Natural killer cell (primary cell): ENCODE measurements around the gene SLC6A20. TPM values are rescaled to one million over a fixed set of nuclear protein-coding genes. Genes with fewer than 3 reads are reported as not detected.

Source experiments
- ATAC-seq, 3 donors: fragments of 150-1000 bp in 2 of 3; fragments of 200-7000 bp in 1 of 3; cut with Tn5 transposase; 1 replicate in 1 of 3; 2 replicates in 2 of 3; pipeline ENCODE4 v1.10.0; 2021; ENCODE audit warnings: mild to moderate bottlenecking in 2 of 3, moderate library complexity in 2 of 3
- DNase-seq, 2 donors: peaks; one replicate each; pipeline versions ENCODE4 v3.0.0 to v3.0.0-alpha.2; 2013 to 2021; ENCODE audit warnings: mixed read lengths in 1 of 2
- H3K27ac ChIP-seq: one replicate; pipeline ENCODE4 v1.5.1; 2013; ENCODE audit warnings: mild to moderate bottlenecking, low read length
- H3K27me3 ChIP-seq: one replicate; pipeline ENCODE4 v1.6.1; 2013; ENCODE audit warnings: low read length; ENCODE audit not compliant: control insufficient read depth, insufficient read depth
- H3K36me3 ChIP-seq: one replicate; pipeline ENCODE4 v1.6.1; 2013; ENCODE audit warnings: low read length; ENCODE audit not compliant: control insufficient read depth, insufficient read depth
- H3K4me1 ChIP-seq: one replicate; pipeline ENCODE4 v1.6.1; 2013; ENCODE audit warnings: low read length; ENCODE audit not compliant: control insufficient read depth, insufficient read depth
- H3K4me3 ChIP-seq: one replicate; pipeline ENCODE4 v1.5.1; 2013; ENCODE audit warnings: low read length
- H3K9me3 ChIP-seq: one replicate; pipeline ENCODE4 v1.6.1; 2013; ENCODE audit warnings: low read length; ENCODE audit not compliant: control insufficient read depth, insufficient read depth
- H3K27ac Mint-ChIP-seq, 2 donors: one replicate each; pipeline ENCODE4 v1.8.0; 2022; ENCODE audit warnings: mild to moderate bottlenecking in 2 of 2, mixed read lengths in 2 of 2, moderate library complexity in 1 of 2
- H3K27me3 Mint-ChIP-seq, 2 donors: one replicate each; pipeline ENCODE4 v1.8.0; 2022; ENCODE audit warnings: low read depth in 2 of 2, mixed read lengths in 2 of 2
- H3K36me3 Mint-ChIP-seq: one replicate; pipeline ENCODE4 v1.8.0; 2022; ENCODE audit warnings: mixed read lengths
- H3K4me1 Mint-ChIP-seq, 2 donors: one replicate each; pipeline ENCODE4 v1.8.0; 2022; ENCODE audit warnings: mixed read lengths in 2 of 2
- H3K4me3 Mint-ChIP-seq: one replicate; pipeline ENCODE4 v1.8.0; 2022; ENCODE audit warnings: mild to moderate bottlenecking, moderate library complexity, mixed read lengths
- H3K9me3 Mint-ChIP-seq, 2 donors: one replicate each; pipeline ENCODE4 v1.8.0; 2022; ENCODE audit warnings: mixed read lengths in 2 of 2
- CTCF ChIP-seq: fragments of 200-600 bp; IDR thresholded peaks from one replicate; pipeline ENCODE4 v1.8.0; 2022; ENCODE audit warnings: antibody characterized with exemption
- WGBS: methylation state at CpG from one replicate; pipeline ENCODE4 v1.1.7; 2013; ENCODE audit warnings: missing lambda C conversion rate; ENCODE audit not compliant: insufficient coverage; 5-methylcytosine and 5-hydroxymethylcytosine counted together
- intact Hi-C: fragments of 100-400 bp; cut with micrococcal nuclease; formaldehyde crosslinking; loops from one replicate; pipeline ENCODE4 v1.14.2; 2022
- total RNA-seq, 4 donors: library from RNA; stranded (reverse); fragments of 120-200 nt in 1 of 4; gene quantifications; one replicate each; pipeline versions ENCODE4 v1.2.3 to v1.2.4, GENCODE V29; 2013 to 2022

Gene SLC6A20
- total RNA-seq, 3 donors from 2014 or later (not counting 1 experiment from before 2014, with no cell fraction given), result 0.25 to 1.3 (median 0.70) TPM

DNA sequence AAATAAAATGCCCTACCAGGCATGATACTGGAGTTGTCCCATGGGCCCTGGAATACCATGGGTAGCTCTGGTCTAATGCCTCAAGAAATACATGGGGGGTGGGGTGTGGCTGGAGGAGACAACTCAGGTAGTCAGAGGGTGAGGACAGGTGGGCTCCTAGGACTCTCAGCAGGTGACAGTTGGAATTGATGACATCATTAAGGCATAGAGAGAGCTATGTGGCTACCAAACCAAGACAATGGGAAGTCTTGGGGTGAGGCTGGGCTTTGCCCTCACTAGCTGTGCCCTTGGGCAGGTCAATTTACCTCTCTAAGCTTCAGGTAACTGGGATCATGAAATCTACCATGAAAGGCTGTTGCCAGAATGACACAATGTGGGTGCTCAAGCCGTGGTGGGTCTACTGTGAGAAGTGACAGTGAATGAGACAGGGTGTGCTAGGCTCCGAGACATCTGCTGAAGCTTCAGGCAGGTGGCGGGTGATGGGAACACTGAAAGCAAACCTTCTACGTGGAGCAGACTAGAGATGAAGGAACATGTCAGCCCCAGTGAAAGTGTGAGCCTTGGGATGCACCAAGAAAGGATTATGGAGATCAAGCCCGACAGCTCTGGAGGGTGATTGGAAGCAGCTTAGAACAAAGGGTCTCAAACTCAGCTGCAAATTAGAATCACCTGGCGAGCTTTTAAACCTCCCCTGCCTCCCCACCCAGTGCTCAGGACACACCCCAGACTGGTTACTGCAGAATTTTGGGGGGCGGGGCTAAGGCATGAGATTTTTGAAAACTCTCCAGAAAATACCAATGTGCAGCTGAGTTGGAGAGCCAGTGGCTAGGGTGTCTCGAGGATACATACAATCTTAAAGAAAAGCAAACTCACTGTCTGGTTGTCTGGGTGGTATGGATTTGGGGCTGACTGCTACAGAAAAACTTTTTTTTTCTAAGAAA, 21.5 kb downstream of the SLC6A20 start:
- DNase-seq, result no peak
- Histone ChIP-seq H3K9me3 (no peaks in the 10 kb centered on the region), H3K27me3 (peaks cover 2% of the 10 kb centered on the region), H3K36me3 (no peaks in the 10 kb centered on the region), H3K4me3 (no peak overlapping the region), H3K4me1 (peaks cover 8% of the 10 kb centered on the region), H3K27ac (no peak overlapping the region)
- no peaks in the 10 kb centered on the region for H3K36me3 Mint-ChIP-seq
- H3K27me3 Mint-ChIP-seq, result peaks cover 3 to 11% of the 10 kb centered on the region in 2 donors
- H3K27ac Mint-ChIP-seq, result no peak overlapping the region
- H3K9me3 Mint-ChIP-seq, result no peaks in the 10 kb centered on the region
- intact Hi-C loops, result no loop called here
- no peak for ATAC-seq
- WGBS, result 88% methylated on average over 7 of the region's 8 CpGs
- H3K4me1 Mint-ChIP-seq, result peaks cover 5 to 13% of the 10 kb centered on the region in 2 donors
- no peak overlapping the region for H3K4me3 Mint-ChIP-seq
- no peak for TF ChIP-seq CTCF

- intact Hi-C loops, result no loop called here
- H3K27me3 Mint-ChIP-seq, result peaks cover 3 to 13% of the 10 kb centered on the region in 2 donors
- H3K4me1 Mint-ChIP-seq, result peaks cover 5 to 13% of the 10 kb centered on the region in 2 donors
Observed at GRCh38 chr3:45773714-45774449, 22.5 kb downstream of the SLC6A20 start.

DNA sequence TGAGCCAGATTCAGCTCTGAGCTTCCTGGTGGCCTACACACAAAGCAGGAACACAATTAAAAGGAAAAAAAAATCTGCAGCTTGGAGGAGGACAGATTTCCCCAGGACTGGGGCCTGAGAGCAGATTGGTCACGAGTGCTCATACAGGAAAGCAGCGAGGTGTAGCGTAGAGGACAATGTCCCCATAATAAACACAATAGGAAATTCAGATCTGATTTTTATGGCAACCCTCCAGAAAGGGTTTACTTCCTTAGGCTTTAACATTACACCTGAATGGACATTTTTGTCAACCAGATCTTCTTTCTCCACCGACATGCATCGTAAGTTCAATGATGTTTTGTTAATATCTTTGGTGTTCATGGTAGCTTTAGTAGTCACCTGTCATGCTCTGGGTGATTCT, 23.3 kb downstream of the SLC6A20 start:
- H3K4me3 Mint-ChIP-seq, result no peak overlapping the region
- H3K36me3 ChIP-seq, result no peaks in the 10 kb centered on the region
- H3K27me3 ChIP-seq, result peaks cover 5% of the 10 kb centered on the region
- no peak for ATAC-seq
- H3K9me3 Mint-ChIP-seq, result no peaks in the 10 kb centered on the region
- H3K27ac ChIP-seq, result no peak overlapping the region
- intact Hi-C loops, result no loop called here
- H3K27ac Mint-ChIP-seq, result no peak overlapping the region
- H3K4me1 Mint-ChIP-seq, result peaks cover 5 to 13% of the 10 kb centered on the region in 2 donors
- H3K4me1 ChIP-seq, result peaks cover 8% of the 10 kb centered on the region
- 83% methylated on average over 5 of the region's 5 CpGs for WGBS
- DNase-seq, result no peak
- no peaks in the 10 kb centered on the region for H3K9me3 ChIP-seq
- TF ChIP-seq CTCF, result no peak
- no peaks in the 10 kb centered on the region for H3K36me3 Mint-ChIP-seq
- peaks cover 3 to 22% of the 10 kb centered on the region in 2 donors for H3K27me3 Mint-ChIP-seq
- H3K4me3 ChIP-seq, result no peak overlapping the region

More at GRCh38 chr3:45773714-45774449, 22.5 kb downstream of the SLC6A20 start:
- Mint-ChIP-seq H3K36me3 (no peaks in the 10 kb centered on the region), H3K4me3 (no peak overlapping the region), H3K27ac (no peak overlapping the region), H3K9me3 (no peaks in the 10 kb centered on the region)
- no peaks in the 10 kb centered on the region for H3K9me3 ChIP-seq
- WGBS, result 66% methylated on average over 6 of the region's 7 CpGs
- peaks cover 2% of the 10 kb centered on the region for H3K27me3 ChIP-seq
- H3K27ac ChIP-seq, result no peak overlapping the region
- ATAC-seq, result no peak
- no peak overlapping the region for H3K4me3 ChIP-seq
- peaks cover 8% of the 10 kb centered on the region for H3K4me1 ChIP-seq
- no peak for TF ChIP-seq CTCF
- no peak for DNase-seq
- H3K36me3 ChIP-seq, result no peaks in the 10 kb centered on the region
